GM18861 (cell line): ENCODE results near the gene FOXD1.

Experiments used
- ATAC-seq: cut with Tn5 transposase; IDR thresholded peaks from one replicate; pipeline ENCODE4 v1.9.1; 2021; ENCODE audit not compliant: unreplicated experiment

The FOXD1 gene

GRCh38 chr5:73441378-73441777, 7.2 kb downstream of the FOXD1 start:
- no peak for ATAC-seq

DNA sequence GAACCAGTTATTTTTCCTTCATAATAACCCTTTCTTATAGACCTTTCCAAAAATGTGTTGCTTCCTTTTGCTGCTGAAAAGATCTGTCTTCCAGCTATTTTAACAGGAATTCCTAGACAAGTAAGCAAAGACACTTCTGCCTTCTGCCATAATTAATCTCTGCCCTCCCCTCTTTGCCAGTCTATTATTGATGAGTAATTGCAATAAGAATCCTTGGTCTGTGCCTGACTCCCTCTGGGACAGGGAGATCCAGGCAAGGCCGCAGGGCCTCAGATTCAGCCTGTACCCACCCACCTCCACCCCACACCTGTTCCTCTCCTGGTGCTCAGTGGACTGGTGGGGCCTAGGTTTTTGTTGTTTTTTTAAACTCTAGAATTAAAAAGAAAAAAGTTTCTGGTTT, 8.3 kb downstream of the FOXD1 start:
- no peak for ATAC-seq

GRCh38 chr5:73438645-73439470, 9.7 kb downstream of the FOXD1 start:
- ATAC-seq = no peak

DNA sequence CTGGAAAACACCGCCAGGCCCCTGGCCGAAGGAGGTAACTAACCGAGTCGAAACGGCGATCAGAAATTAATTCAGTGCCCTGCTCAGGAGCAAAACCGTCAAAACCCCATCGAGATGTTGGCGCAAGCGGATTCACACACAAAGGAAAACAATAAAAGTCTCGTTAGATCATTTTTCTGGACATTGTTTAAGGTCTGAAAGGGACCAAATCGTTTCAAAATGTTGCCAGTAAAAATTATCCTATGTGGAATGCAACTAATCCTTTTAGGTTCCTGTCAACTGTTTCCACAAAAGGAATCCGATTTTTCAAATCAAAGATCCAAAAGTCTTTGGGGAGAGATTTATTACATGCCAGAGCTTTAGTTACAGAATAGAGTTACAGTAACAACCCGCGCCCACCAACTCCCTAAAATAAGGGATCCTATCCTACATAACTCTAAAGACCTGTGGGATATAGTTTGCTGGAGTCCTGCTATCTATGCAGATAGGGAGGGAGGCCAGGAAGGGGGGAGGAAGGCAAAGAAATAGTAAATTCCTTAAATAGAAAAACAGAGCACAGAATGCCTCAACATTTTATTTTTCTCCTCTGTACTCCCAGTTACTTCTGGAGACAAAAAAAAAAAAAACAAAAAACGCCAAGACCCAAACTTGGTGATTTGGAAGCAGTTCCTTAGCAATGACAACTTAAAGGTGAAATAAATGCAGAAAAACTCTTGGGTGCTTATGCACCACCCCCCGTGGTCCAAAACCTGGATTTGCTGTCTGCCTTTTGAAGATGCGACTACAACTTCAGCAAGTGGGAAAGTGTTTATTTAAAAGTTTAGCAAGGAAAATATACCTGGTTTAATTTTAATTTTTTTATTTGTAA, 10.6 kb downstream of the FOXD1 start:
- ATAC-seq = no peak

DNA sequence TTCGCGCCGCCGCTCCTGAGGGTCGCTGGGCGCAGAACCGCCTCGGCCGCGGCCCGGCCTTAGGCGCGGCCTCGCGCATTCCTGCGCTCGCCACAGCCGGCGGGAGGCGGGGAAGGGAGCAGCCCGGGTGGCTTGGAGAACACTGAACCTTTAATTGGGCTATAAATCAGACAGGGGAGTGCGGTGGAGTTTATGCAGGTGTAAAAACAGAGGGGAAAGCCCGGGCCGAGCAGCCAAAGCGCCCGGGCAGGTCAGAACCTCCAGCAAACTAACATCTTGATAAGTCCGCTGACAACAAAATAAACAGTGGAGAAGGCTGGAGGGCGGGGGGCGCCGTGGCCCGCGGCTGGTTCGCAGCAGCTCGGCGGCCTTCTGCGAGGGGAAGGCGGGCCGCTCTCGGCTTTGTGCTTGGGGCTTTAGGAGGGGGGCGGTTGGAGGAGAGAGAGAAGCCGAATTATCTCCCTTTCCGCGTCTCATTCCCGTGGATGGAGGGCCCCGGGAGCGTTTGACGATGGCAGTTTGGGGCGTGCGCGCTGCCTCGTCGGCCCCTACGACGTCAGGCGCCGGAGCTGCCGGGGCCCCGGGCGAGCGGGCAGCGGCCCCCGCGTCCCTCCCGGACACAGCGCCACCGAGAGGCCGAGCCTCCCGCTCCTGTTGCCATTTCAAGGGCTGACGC, 11.3 kb downstream of the FOXD1 start:
- no peak for ATAC-seq

- no peak for ATAC-seq
These were observed 12.0 kb downstream of the FOXD1 start for GRCh38 chr5:73436535-73437100.

- ATAC-seq = no peak
These were observed 12.6 kb downstream of the FOXD1 start for GRCh38 chr5:73435759-73436534.

DNA sequence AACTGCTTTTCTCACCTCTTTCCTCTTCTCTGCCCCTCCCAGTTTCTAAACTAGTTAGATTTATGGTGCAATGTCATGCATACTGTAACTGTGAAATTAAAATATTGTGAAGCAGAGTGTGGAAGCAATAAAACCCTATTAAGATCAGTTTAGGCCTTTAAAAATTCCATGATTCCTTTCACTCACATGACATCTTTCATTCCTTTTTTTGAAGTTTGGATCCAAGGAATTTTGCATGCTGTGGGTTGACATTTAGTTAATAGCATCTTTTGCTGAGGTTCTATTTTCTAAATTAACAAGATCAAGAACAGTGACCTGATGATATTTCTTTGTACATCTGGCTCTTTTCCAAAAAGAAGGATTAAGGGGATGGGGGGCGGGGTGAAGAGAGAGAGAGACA, 13.7 kb downstream of the FOXD1 start:
- ATAC-seq = no peak

DNA sequence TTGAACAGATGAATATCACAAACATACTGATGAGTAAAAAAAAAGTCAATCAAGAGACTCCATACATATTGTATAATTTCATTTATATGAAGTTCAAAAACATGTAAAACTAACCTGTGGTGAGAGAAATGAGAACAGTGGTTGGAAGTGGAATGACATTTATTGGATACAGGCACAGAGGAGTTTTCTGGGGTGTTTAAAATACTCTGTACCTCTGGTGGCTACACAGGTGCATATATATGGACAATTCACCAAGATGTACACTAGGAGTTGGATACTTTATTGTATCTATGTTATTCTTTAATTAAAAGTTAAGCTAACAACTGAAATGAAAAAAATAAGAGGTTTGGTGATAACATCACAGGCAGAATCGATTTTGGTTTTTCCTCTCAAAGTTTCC, 14.1 kb downstream of the FOXD1 start:
- no peak for ATAC-seq

GRCh38 chr5:73433982-73434342, 14.6 kb downstream of the FOXD1 start:
- no peak for ATAC-seq

GRCh38 chr5:73433272-73433981, 15.2 kb downstream of the FOXD1 start:
- ATAC-seq = no peak

DNA sequence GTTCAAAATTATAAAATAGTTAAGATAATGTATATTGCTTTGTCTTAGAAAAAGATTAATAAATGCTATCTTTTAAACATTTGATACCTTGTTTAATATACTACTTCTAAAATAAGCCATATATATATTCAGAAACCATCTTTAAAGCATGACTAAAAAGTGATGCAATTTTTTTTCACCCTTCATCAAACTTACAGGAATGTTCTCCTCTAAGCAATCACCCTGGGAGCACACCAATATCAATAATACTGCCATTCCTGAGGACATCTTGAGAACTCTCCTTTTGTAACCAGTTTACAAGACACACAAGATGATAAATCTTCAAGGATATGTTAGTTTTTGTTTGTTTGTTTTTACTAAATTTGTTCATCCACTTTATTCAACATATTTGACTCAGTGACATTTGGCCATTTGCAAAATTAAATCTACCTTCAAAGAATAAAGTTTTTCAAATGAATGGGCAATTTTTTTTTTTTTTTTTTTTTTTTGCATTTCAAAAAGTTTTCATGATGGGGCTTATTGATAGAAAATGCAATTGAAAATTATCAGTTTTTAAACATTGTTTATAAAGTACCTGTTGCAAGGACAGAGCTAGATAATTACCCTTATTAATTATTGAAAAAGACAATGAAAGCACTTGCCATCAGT, 17.2 kb downstream of the FOXD1 start:
- no peak for ATAC-seq

DNA sequence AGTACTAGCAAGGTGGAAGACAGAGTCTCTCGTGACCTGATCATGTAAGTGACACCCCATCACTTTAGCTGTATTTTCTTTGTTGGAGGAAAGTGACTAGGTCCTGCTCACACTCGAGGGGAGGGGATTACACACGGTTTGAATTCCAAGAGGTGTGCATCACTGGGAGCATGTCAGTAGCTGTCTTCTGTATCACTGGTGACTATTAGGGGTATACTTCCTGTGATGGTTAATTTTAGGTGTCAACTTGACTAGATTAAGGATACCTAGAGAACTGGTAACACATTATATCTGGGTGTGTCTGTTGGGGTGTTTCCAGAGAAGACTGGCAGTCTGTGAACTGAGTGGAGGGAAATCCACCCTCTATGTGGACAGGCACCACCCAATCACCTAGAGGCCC, 22.5 kb downstream of the FOXD1 start:
- ATAC-seq = no peak

GRCh38 chr5:73424556-73424977, 24.0 kb downstream of the FOXD1 start:
- no peak for ATAC-seq

DNA sequence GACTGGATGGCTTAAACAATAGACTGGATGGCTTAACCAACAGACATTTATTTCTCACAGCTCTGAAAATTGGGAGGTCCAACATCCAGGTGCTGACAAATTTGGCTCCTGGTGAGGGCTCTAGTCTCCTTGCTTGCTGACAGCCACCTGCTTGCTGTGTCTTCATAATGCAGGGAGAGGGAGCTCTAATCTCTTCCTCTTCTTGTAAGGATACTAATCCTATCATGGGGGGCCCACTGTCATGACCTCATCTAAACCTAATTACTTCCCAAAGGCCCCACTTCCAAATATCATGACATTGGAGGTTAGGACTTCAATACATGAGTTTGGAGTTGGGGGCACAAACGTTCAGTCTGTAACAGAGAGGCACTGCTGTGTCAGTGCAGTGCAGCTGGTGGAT, 26.4 kb downstream of the FOXD1 start:
- ATAC-seq = no peak

DNA sequence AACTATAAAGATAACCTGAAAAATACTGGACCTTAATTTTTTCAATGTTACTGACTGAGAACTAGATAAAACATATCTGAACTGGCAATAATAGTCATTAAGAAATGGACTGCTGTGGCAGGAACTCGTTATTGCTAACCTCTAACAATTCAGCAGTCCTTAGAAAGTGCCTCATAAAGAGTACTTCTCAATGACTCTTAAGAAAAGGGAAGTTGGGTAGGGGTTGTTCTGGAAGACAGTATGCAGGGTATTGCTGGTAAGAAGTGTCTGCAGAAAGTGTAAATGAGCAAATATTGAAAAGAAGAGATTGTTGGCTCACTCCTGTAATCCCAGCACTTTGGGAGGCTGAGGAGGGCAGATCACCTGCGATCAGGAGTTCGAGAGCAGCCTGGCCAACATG, 27.9 kb downstream of the FOXD1 start:
- ATAC-seq = no peak

DNA sequence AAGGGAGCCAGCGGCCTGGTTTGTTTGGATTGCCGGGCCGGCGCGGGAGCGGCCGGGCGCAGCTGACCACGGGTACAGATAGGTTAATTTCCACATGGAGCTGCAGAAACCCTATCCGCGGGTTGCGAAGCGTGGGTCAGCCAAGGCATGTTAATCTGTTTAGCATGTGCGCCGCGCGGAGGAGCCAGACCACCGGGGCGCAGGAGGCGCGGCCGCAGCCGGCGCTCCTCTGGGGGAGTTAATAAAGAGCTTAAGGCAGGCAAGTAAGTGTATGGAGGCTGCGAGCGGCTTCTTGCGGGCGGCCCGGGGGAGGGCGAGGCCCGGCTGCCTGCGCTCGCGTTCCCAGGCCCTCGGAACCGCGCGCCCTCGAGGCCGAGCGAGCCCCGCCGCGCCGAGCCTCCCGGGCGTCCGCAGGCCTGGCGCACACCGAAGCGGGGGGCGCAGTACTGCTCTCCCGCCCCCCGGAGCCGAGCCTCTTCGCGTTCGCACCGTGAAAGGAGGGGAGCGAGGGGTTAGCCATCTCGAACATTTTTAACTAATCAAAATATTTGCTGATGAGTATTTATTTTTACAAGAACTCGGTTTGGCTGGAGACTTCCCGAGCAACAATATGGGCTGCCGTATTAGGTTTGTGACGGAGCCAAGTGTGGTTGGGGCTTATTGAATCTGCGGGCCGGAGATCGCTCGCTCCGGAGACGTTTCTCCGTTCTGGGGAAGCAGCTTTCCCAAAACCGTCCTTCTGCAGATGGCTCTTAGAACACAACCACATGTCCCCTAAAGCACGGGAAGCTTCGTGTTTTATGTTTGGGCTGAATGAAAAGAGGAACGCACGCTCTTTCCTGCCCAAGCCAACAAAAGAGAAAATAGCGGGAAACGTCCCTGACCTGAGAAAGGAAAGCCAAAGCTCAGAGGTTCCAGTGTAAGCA, 28.8 kb downstream of the FOXD1 start:
- no peak for ATAC-seq

- no peak for ATAC-seq
These were observed 29.5 kb downstream of the FOXD1 start for GRCh38 chr5:73419117-73419464.
